Endothelial cell of umbilical vein (primary cell): Measurements from ENCODE around the gene CXXC4. TPM values are rescaled to one million over a fixed set of nuclear protein-coding genes. Genes with fewer than 3 reads are reported as not detected.

Source experiments
- BruUV-seq: library from RNA; stranded (reverse); fragments of 400-500 nt; replicated peaks from 2 replicates; lab custom pipeline; 2021; lab: Mats Ljungman, UMichigan
- CTCF ChIA-PET: fragments of 300-600, 350-600 bp; sonication (Branson Sonifier 250); formaldehyde crosslinking; loops from one replicate; lab custom pipeline; 2021; ENCODE audit warnings: antibody characterized with exemption, inconsistent platforms; lab: Charles Lee
- POLR2A ChIA-PET: fragments of 300-600, 350-600 bp; sonication (Branson Sonifier 250); formaldehyde crosslinking; loops from one replicate; lab custom pipeline; 2021; ENCODE audit warnings: antibody characterized with exemption, inconsistent platforms; lab: Charles Lee
- DNase-seq: peaks from one replicate; pipeline ENCODE4 v3.0.0-alpha.2; 2011; ENCODE audit warnings: low read depth, low spot score
- FAIRE-seq: peaks from 2 replicates; lab custom pipeline; 2011; peaks lifted over from hg19 to GRCh38; lab: Jason Lieb, UNC
- H2AFZ ChIP-seq: 2 replicates; pipeline ENCODE4 v1.6.0; 2012; ENCODE audit warnings: low read depth, low read length, control low read depth, inconsistent platforms
- H3K27ac ChIP-seq: 2 replicates; pipeline ENCODE4 v1.5.1; 2011; ENCODE audit warnings: low read depth, mild to moderate bottlenecking, control low read depth, low read length, moderate library complexity; ENCODE audit not compliant: insufficient read depth
- H3K27me3 ChIP-seq, 2 experiments: 2 replicates each; pipeline versions ENCODE4 v1.6.0 to v1.6.1; 2011; ENCODE audit warnings: low read length in 2 of 2, mixed read lengths in 1 of 2; ENCODE audit not compliant: control insufficient read depth in 2 of 2, insufficient read depth in 2 of 2
- H3K36me3 ChIP-seq, 2 experiments: 2 replicates in 1 of 2; 3 replicates in 1 of 2; pipeline ENCODE4 v1.5.1; 2011; ENCODE audit warnings: low read length in 2 of 2, mild to moderate bottlenecking in 1 of 2, moderate library complexity in 1 of 2; ENCODE audit not compliant: control insufficient read depth in 2 of 2, insufficient read depth in 2 of 2; ENCODE audit errors: extremely low read depth in 1 of 2
- H3K4me1 ChIP-seq: 3 replicates; pipeline ENCODE4 v1.5.1; 2011; ENCODE audit warnings: mild to moderate bottlenecking, low read length; ENCODE audit not compliant: control insufficient read depth, insufficient read depth; ENCODE audit errors: extremely low read depth
- H3K4me2 ChIP-seq: 2 replicates; pipeline ENCODE4 v1.6.1; 2011; ENCODE audit warnings: low read length, control low read depth, mixed read lengths; ENCODE audit not compliant: insufficient read depth
- H3K4me3 ChIP-seq, 3 experiments: fragments of 200-600 bp in 1 of 3; sonication (generic), shearing (Covaris generic) in 1 of 3; replicated peaks in 1 of 3; 2 replicates each; pipeline ENCODE4 v1.5.1; 2011 to 2016; ENCODE audit warnings: control low read depth in 3 of 3, low read length in 3 of 3, mild to moderate bottlenecking in 2 of 3, inconsistent platforms in 1 of 3, low read depth in 1 of 3, moderate library complexity in 1 of 3; ENCODE audit not compliant: insufficient read depth in 1 of 3
- H3K79me2 ChIP-seq: 2 replicates; pipeline ENCODE4 v1.6.0; 2012; ENCODE audit warnings: low read length, inconsistent platforms; ENCODE audit not compliant: control insufficient read depth, insufficient read depth
- H3K9ac ChIP-seq: replicated peaks from 2 replicates; pipeline ENCODE3; 2011; ENCODE audit warnings: low read length, control low read depth; ENCODE audit not compliant: insufficient read depth; ENCODE audit errors: extremely low read depth
- H3K9me1 ChIP-seq: replicated peaks from 3 replicates; pipeline ENCODE4 v1.6.0; 2011; ENCODE audit warnings: mild to moderate bottlenecking, low read length; ENCODE audit not compliant: control insufficient read depth, insufficient read depth; ENCODE audit errors: extremely low read depth
- H3K9me3 ChIP-seq: replicated peaks from 2 replicates; pipeline ENCODE4 v1.5.1; 2012; ENCODE audit warnings: low read length, inconsistent platforms; ENCODE audit not compliant: control insufficient read depth, insufficient read depth
- H4K20me1 ChIP-seq: replicated peaks from 2 replicates; pipeline ENCODE3; 2011; ENCODE audit warnings: mild to moderate bottlenecking, low read length; ENCODE audit not compliant: control insufficient read depth, insufficient read depth; ENCODE audit errors: extremely low read depth
- FOS ChIP-seq: IDR thresholded peaks from 2 replicates; pipeline ENCODE4 v1.6.1; 2011; ENCODE audit warnings: mild to moderate bottlenecking, low read length, moderate library complexity, borderline replicate concordance; ENCODE audit not compliant: insufficient read depth
- GATA2 ChIP-seq: IDR thresholded peaks from 2 replicates; pipeline ENCODE4 v1.7.0; 2011; ENCODE audit warnings: low read depth, mild to moderate bottlenecking, moderate library complexity, mixed read lengths, low read length; ENCODE audit not compliant: insufficient read length, insufficient read depth
- JUN ChIP-seq: IDR thresholded peaks from 2 replicates; pipeline ENCODE4 v1.6.1; 2011; ENCODE audit warnings: borderline replicate concordance, low read depth; ENCODE audit not compliant: insufficient read length, insufficient read depth
- MYC ChIP-seq: IDR thresholded peaks from one replicate; pipeline ENCODE4 v1.6.1; 2011; ENCODE audit warnings: mild to moderate bottlenecking, low read depth, low read length
- POLR2A ChIP-seq: IDR thresholded peaks from 2 replicates; pipeline ENCODE4 v1.6.1; 2012; ENCODE audit warnings: low read depth, mild to moderate bottlenecking, control low read depth, low read length
- POLR2AphosphoS5 ChIP-seq: IDR thresholded peaks from 2 replicates; pipeline ENCODE4 v1.6.1; 2012; ENCODE audit warnings: low read depth, mild to moderate bottlenecking, control low read depth, low read length, moderate library complexity; ENCODE audit not compliant: insufficient read depth
- dilution Hi-C: fragments of 300-500 bp; cut with MboI; formaldehyde crosslinking; loops from one replicate; pipeline ENCODE4 v1.15.0; 2019; ENCODE audit warnings: low sequenced_read_pairs; ENCODE audit not compliant: extremely low pct_ligation_motif_present
- intact Hi-C: fragments of 100-400 bp; cut with micrococcal nuclease; formaldehyde crosslinking; loops from one replicate; pipeline ENCODE4 v1.10.0; 2022
- polyA plus RNA-seq, 4 experiments: library from polyadenylated mRNA; depleted of rRNA in 3 of 4; stranded (reverse) in 3 of 4; unstranded in 1 of 4; fragments of >200 nt; gene quantifications; 2 replicates each; pipeline versions ENCODE4 v1.2.1 to v1.2.3, GENCODE V29; 2011 to 2012; ENCODE audit warnings: missing spikeins in 1 of 4
- total RNA-seq: library from RNA; stranded (reverse); gene quantifications from 2 replicates; pipeline ENCODE4 v1.2.3, GENCODE V29; 2021
- TF ChIP-seq, protein P1 (sequence below), 2 donors: IDR thresholded peaks; 1 replicate in 1 of 2; 2 replicates in 1 of 2; pipeline ENCODE4 v1.5.1; 2011; ENCODE audit warnings: low read length in 2 of 2, mild to moderate bottlenecking in 2 of 2, moderate library complexity in 2 of 2, control low read depth in 1 of 2, inconsistent platforms in 1 of 2, low read depth in 1 of 2; ENCODE audit not compliant: insufficient read depth in 1 of 2; ENCODE audit errors: extremely low read depth in 1 of 2

Gene CXXC4
- total and polyA plus RNA-seq, 2 donors (not counting 3 experiments of a cell fraction or from before 2014, with no cell fraction given), result not detected

DNA sequence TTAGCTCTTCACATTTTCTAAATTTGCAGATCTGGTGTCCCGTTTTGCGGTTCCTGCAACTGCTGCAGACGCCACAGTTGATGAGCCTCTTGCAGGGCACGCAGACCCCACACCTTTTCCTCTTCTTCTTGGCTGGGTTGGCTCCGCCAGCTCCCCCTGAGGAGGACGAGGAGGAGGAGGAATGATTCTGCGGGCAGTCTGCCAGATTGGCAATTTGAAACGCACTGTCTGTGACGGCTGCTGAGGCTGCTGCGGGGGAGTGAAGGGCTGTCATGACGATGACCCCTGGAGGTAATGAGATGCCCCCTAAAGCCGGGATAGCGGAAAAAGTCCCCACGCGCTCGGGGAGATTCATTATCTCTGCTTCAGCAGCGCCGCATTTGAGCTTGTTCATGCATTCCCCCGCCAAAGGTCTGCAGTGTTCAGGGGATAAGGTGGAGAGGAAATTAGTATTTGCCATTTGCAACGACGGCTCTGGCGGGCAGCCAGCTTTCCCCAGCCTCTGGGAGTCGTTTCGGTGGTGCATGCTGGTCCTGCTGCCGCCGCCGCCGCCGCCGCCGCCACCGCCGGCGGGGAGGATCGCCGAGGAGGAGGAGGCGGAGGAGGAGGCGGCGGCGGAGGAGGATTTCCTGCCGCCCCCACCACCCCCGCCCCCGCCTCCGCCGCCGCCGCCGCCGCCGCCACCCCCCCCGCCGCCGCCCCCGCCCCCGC is 3.8 kb downstream of the CXXC4 start:
- Histone ChIP-seq H3K4me3 (peak overlapping the region; percentile 40 to 62 (median 61)), H3K9me3 (no peaks in the 10 kb centered on the region), H3K9me1 (no peaks in the 10 kb centered on the region), H3K36me3 (no peaks in the 10 kb centered on the region), H3K4me1 (peaks cover 11% of the 10 kb centered on the region), H4K20me1 (no peaks in the 10 kb centered on the region), H3K27ac (no peak overlapping the region), H3K9ac (peak overlapping the region; percentile 16), H3K27me3 (peaks cover 9 to 34% of the 10 kb centered on the region in 2 experiments), H2AFZ (peak overlapping the region; percentile 88), H3K4me2 (peak overlapping the region; percentile 94), H3K79me2 (no peaks in the 10 kb centered on the region)
- TF ChIP-seq JUN, result no peak
- no peak for TF ChIP-seq FOS
- no peak for TF ChIP-seq GATA2
- ChIA-PET POLR2A (no interaction called here), CTCF (no interaction called here)
- BruUV-seq, result no TSS peak
- peak; percentile 76 for FAIRE-seq
- dilution Hi-C loops, result no loop called here
- intact Hi-C loops, result no loop called here
- DNase-seq, result peak; percentile 39

DNA sequence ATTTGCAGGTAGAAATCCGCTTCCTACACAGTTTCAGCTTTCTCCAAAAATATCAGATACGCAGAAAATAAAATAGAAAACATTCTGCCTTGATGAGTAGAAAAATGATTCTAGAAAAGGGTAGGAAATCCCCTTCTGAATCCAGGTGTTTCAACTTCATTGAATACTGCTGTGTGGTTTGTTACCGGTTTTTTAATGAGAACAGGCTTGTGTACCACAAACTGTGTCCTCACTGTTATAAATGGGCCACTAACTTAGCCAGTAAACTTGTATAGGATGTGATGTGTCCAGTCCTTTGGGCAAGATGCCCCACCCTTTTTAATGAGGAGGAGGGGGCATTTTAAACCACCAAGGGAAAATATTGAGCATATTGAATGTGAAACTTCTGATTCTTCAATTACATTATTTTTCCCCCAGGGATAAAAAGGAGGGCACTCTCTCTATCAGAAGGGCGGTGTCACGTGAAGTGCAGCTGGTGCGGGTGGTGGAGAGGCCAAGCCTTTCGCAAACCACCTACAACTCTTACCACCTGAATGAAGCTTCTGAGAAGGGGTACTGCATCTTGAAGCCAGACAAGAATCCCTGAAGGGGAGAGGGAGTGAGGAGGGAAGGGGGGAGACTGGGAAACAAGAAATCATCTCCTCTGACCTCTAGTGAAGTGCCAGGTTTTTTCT is 4.5 kb downstream of the CXXC4 start:
- Histone ChIP-seq H3K9me3 (no peaks in the 10 kb centered on the region), H3K9me1 (no peaks in the 10 kb centered on the region), H3K79me2 (no peaks in the 10 kb centered on the region), H3K4me1 (peaks cover 9% of the 10 kb centered on the region), H3K9ac (no peak overlapping the region), H3K27ac (no peak overlapping the region), H3K4me2 (peak overlapping the region; percentile 94), H3K4me3 (no peak overlapping the region), H3K27me3 (peaks cover 9 to 27% of the 10 kb centered on the region in 2 experiments), H4K20me1 (no peaks in the 10 kb centered on the region), H3K36me3 (no peaks in the 10 kb centered on the region), H2AFZ (peak overlapping the region; percentile 88)
- dilution Hi-C loops, result no loop called here
- intact Hi-C loops, result no loop called here
- DNase-seq, result no peak
- ChIA-PET POLR2A (no interaction called here), CTCF (no interaction called here)
- TF ChIP-seq, protein P1, sequence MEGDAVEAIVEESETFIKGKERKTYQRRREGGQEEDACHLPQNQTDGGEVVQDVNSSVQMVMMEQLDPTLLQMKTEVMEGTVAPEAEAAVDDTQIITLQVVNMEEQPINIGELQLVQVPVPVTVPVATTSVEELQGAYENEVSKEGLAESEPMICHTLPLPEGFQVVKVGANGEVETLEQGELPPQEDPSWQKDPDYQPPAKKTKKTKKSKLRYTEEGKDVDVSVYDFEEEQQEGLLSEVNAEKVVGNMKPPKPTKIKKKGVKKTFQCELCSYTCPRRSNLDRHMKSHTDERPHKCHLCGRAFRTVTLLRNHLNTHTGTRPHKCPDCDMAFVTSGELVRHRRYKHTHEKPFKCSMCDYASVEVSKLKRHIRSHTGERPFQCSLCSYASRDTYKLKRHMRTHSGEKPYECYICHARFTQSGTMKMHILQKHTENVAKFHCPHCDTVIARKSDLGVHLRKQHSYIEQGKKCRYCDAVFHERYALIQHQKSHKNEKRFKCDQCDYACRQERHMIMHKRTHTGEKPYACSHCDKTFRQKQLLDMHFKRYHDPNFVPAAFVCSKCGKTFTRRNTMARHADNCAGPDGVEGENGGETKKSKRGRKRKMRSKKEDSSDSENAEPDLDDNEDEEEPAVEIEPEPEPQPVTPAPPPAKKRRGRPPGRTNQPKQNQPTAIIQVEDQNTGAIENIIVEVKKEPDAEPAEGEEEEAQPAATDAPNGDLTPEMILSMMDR (IDR thresholded peaks at IDR 0.05; ENCODE audit: extremely low read depth in 1 of 2, insufficient read depth in 1 of 2, low read depth in 1 of 2, low read length in 2 of 2), result no peak
- no peak for TF ChIP-seq POLR2AphosphoS5
- no peak for TF ChIP-seq FOS
- TF ChIP-seq MYC, result no peak
- TF ChIP-seq JUN, result no peak
- TF ChIP-seq POLR2A, result no peak
- no peak for FAIRE-seq
- no TSS peak for BruUV-seq
